ENCODE results near the gene LRP6. TPM values are rescaled to one million over a fixed set of nuclear protein-coding genes. Genes with fewer than 3 reads are reported as not detected.

Gene LRP6
- total RNA-seq, 2 donors from 2014 or later, result 23.0 to 34.7 TPM

GRCh38 chr12:12087693-12088034 is 179.2 kb downstream of the LRP6 start:
- Histone ChIP-seq H3K27ac (no peak overlapping the region), H3K4me3 (no peak overlapping the region), H3K36me3 (no peaks in the 10 kb centered on the region), H3K4me1 (replicated peaks) (no peaks in the 10 kb centered on the region), H3K9me3 (no peaks in the 10 kb centered on the region), H3K27me3 (replicated peaks; ENCODE audit: insufficient read depth) (no peaks in the 10 kb centered on the region)
- TF ChIP-seq POLR2AphosphoS5 (IDR thresholded peaks at IDR 0.05) (no peak), CTCF (IDR thresholded peaks at IDR 0.05) (no peak), POLR2A (IDR thresholded peaks at IDR 0.05) (no peak)
- WGBS, result 81% methylated on average over 2 of the region's 2 CpGs
- no peak for DNase-seq (ENCODE audit: low spot score)
- intact Hi-C loops (cut with DNase I), result no loop called here

- H3K9me3 ChIP-seq, result no peaks in the 10 kb centered on the region
- 86% methylated on average over 9 of the region's 9 CpGs for WGBS
- no peaks in the 10 kb centered on the region for H3K4me1 ChIP-seq (replicated peaks)
- H3K4me3 ChIP-seq, result no peak overlapping the region
- H3K27me3 ChIP-seq (replicated peaks; ENCODE audit: insufficient read depth), result no peaks in the 10 kb centered on the region
- H3K36me3 ChIP-seq, result no peaks in the 10 kb centered on the region
- intact Hi-C loops (cut with DNase I), result no loop called here
- DNase-seq (ENCODE audit: low spot score), result no peak
- no peak overlapping the region for H3K27ac ChIP-seq
- no peak for TF ChIP-seq POLR2AphosphoS5 (IDR thresholded peaks at IDR 0.05)
- TF ChIP-seq CTCF (IDR thresholded peaks at IDR 0.05), result no peak
- TF ChIP-seq POLR2A (IDR thresholded peaks at IDR 0.05), result no peak
Measured at GRCh38 chr12:12086973-12087692, 179.7 kb downstream of the LRP6 start.

- 55% methylated on average over 5 of the region's 5 CpGs for WGBS
Measured at GRCh38 chr12:12086362-12086761, 180.5 kb downstream of the LRP6 start.

GRCh38 chr12:12083688-12084087 is 183.2 kb downstream of the LRP6 start:
- no peak overlapping the region for H3K4me3 ChIP-seq
- no peak for DNase-seq (ENCODE audit: low spot score)
- no peaks in the 10 kb centered on the region for H3K9me3 ChIP-seq
- no peaks in the 10 kb centered on the region for H3K27me3 ChIP-seq (replicated peaks; ENCODE audit: insufficient read depth)
- WGBS, result 78% methylated on average over 8 of the region's 8 CpGs
- H3K4me1 ChIP-seq (replicated peaks), result no peaks in the 10 kb centered on the region
- no peak for TF ChIP-seq POLR2AphosphoS5 (IDR thresholded peaks at IDR 0.05)
- no peak for TF ChIP-seq POLR2A (IDR thresholded peaks at IDR 0.05)
- TF ChIP-seq CTCF (IDR thresholded peaks at IDR 0.05), result no peak
- H3K27ac ChIP-seq, result no peak overlapping the region
- no peaks in the 10 kb centered on the region for H3K36me3 ChIP-seq
- intact Hi-C loops (cut with DNase I), result loop anchor here (2.0 kb wide), 1 partner anchor 243 kb away; no protein-coding TSS in a partner anchor

More at GRCh38 chr12:12086362-12086761, 180.5 kb downstream of the LRP6 start:
- intact Hi-C loops (cut with DNase I), result no loop called here
- Histone ChIP-seq H3K4me1 (replicated peaks) (no peaks in the 10 kb centered on the region), H3K27me3 (replicated peaks; ENCODE audit: insufficient read depth) (no peaks in the 10 kb centered on the region), H3K27ac (no peak overlapping the region), H3K36me3 (no peaks in the 10 kb centered on the region), H3K9me3 (no peaks in the 10 kb centered on the region), H3K4me3 (no peak overlapping the region)
- no peak for DNase-seq (ENCODE audit: low spot score)
- TF ChIP-seq POLR2A (IDR thresholded peaks at IDR 0.05) (no peak), POLR2AphosphoS5 (IDR thresholded peaks at IDR 0.05) (no peak), CTCF (IDR thresholded peaks at IDR 0.05) (no peak)

All from prostate gland (tissue), 2 donors.